Upper lobe of left lung (tissue), 6 donors: ENCODE measurements around the gene CARD11. TPM values are rescaled to one million over a fixed set of nuclear protein-coding genes. Genes with fewer than 3 reads are reported as not detected.
A peak's percentile ranks its signal among the peaks of the same experiment; 100 is the strongest.

Experiments
- ATAC-seq, 2 donors: fragments of 200-7000 bp; cut with Tn5 transposase; one replicate each; pipeline ENCODE4 v1.9.1; 2022; ENCODE audit warnings: mild to moderate bottlenecking in 2 of 2, moderate library complexity in 2 of 2; ENCODE audit not compliant: low FRiP score in 2 of 2
- DNase-seq, 2 donors: peaks; one replicate each; pipeline ENCODE4 v3.0.0-alpha.2; 2019 to 2020
- H3K27ac ChIP-seq, 4 donors: fragments of 200-600 bp; sonication (generic); one replicate each; pipeline ENCODE4 v1.5.1; 2016 to 2019
- H3K27me3 ChIP-seq, 4 donors: fragments of 200-600 bp; sonication (generic); one replicate each; pipeline ENCODE4 v1.5.1; 2017 to 2019
- H3K36me3 ChIP-seq, 4 donors: fragments of 200-600 bp; sonication (generic); one replicate each; pipeline ENCODE4 v1.5.1; 2016 to 2019
- H3K4me1 ChIP-seq, 4 donors: fragments of 200-600 bp; sonication (generic); one replicate each; pipeline ENCODE4 v1.5.1; 2018 to 2019
- H3K4me3 ChIP-seq, 4 donors: fragments of 200-600 bp; sonication (generic); one replicate each; pipeline ENCODE4 v1.5.1; 2017 to 2019; ENCODE audit warnings: mild to moderate bottlenecking in 2 of 4, moderate library complexity in 1 of 4
- H3K9me3 ChIP-seq, 4 donors: fragments of 200-600 bp; sonication (generic); one replicate each; pipeline ENCODE4 v1.5.1; 2018 to 2019
- EP300 ChIP-seq, 4 donors: sonication (generic); formaldehyde crosslinking; IDR thresholded peaks; one replicate each; pipeline ENCODE4 v1.5.1; 2017; ENCODE audit warnings: antibody characterized with exemption in 4 of 4, control low read depth in 2 of 4
- POLR2A ChIP-seq, 4 donors: fragments of 450-650 bp; IDR thresholded peaks; one replicate each; pipeline ENCODE4 v1.5.1; 2016 to 2017; ENCODE audit warnings: antibody characterized with exemption in 4 of 4, mild to moderate bottlenecking in 2 of 4
- POLR2AphosphoS5 ChIP-seq, 2 donors: sonication (generic); formaldehyde crosslinking; IDR thresholded peaks; one replicate each; pipeline ENCODE4 v1.5.1; 2017; ENCODE audit warnings: antibody characterized with exemption in 2 of 2
- WGBS, 2 donors: methylation state at CpG; one replicate each; pipeline ENCODE4 v1.1.5; 2017 to 2018; 5-methylcytosine and 5-hydroxymethylcytosine counted together
- total RNA-seq, 6 donors: library from RNA; depleted of rRNA in 4 of 6; stranded (reverse); fragments of >200 nt in 4 of 6; gene quantifications; one replicate each; pipeline versions ENCODE4 v1.1.0 to v1.2.1, GENCODE V29; 2016 to 2021
- TF ChIP-seq, protein P1 (sequence below), 6 experiments: fragments of 450-650 bp in 4 of 6; fragments of 200-600 bp in 2 of 6; sonication (generic) in 2 of 6; IDR thresholded peaks; one replicate each; pipeline ENCODE4 v1.5.1; 2016 to 2019; ENCODE audit warnings: antibody characterized with exemption in 6 of 6
- donor health status: DM: no; HTN: no; CAD: no; lungs with moderate emphysema.
- donor health status: DM: no; HTN: yes; CAD: no; lungs with severe emphysema.

Gene CARD11
- total RNA-seq, 6 donors from 2014 or later, result 2.8 to 16.8 (median 6.8) TPM

DNA sequence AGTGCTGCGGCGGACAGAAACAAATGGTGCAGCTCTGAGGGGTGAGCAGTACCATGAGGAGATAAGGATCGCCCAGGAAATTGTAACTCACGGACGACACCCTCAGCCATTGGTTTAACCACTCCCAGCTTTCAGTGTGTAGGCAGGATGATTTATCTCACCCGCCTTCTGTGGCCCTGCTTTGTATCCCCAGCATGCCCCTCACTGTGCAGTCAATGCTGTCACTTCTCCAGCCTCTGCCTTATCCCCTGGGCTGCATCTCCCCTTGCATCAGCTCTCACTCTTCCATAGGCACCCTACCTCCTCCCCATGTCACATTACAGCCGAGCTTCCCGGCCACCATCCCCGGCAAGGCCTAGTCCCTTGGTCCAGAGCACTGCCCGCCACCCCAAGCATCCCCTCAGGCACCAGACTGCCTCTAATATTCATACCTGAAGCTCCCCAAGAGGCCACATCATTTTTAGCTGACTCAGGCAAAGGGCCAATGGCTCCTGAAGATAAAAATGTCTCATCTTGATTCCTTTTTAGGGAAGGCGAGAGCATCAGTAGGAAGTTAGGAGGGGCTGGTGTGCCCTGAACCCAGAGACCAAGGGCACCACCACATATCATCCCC, 77.1 kb downstream of the CARD11 start:
- DNase-seq (peak; percentile 9 to 29), ATAC-seq (no peak)
- Histone ChIP-seq H3K9me3 (peaks cover 4 to 16% (median 10%) of the 10 kb centered on the region in 4 donors), H3K27ac (no peak overlapping the region), H3K36me3 (no peaks in the 10 kb centered on the region), H3K4me3 (no peak overlapping the region), H3K4me1 (no peaks in the 10 kb centered on the region), H3K27me3 (no peaks in the 10 kb centered on the region)
- TF ChIP-seq POLR2AphosphoS5 (IDR thresholded peaks at IDR 0.05) (no peak), EP300 (IDR thresholded peaks at IDR 0.05) (no peak), POLR2A (IDR thresholded peaks at IDR 0.05) (no peak)
- TF ChIP-seq, protein P1, sequence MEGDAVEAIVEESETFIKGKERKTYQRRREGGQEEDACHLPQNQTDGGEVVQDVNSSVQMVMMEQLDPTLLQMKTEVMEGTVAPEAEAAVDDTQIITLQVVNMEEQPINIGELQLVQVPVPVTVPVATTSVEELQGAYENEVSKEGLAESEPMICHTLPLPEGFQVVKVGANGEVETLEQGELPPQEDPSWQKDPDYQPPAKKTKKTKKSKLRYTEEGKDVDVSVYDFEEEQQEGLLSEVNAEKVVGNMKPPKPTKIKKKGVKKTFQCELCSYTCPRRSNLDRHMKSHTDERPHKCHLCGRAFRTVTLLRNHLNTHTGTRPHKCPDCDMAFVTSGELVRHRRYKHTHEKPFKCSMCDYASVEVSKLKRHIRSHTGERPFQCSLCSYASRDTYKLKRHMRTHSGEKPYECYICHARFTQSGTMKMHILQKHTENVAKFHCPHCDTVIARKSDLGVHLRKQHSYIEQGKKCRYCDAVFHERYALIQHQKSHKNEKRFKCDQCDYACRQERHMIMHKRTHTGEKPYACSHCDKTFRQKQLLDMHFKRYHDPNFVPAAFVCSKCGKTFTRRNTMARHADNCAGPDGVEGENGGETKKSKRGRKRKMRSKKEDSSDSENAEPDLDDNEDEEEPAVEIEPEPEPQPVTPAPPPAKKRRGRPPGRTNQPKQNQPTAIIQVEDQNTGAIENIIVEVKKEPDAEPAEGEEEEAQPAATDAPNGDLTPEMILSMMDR (IDR thresholded peaks at IDR 0.05), result no peak
- 88 to 90% methylated on average over 11 of the region's 11 CpGs for WGBS, 2 donors

DNA sequence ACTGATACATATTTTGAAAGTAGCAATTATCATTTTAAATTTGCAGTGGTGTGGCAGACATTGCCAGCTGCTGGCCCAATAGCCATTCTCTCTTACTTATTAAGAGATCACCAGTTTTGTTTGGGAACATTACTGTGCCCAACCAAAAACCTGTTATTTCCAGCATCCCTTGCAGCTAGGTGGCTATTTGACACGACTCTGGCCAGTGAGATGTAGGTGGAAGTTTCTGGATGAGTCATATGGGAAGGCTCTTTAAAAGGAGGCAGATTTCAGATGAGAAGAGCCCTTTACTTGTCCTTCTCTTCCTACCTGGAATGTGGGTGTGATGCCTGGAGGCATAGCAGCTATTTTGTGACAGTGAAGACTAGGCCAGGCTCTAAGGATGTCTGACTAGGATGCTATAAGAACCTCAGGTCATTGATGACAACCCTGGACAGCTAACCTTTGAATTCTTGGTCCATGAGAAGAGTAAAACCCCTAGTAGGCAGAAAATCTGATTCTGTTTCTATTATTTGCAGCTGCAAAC, 77.9 kb downstream of the CARD11 start:
- no peak for ATAC-seq
- Histone ChIP-seq H3K27me3 (no peaks in the 10 kb centered on the region), H3K36me3 (no peaks in the 10 kb centered on the region), H3K4me1 (no peaks in the 10 kb centered on the region), H3K4me3 (no peak overlapping the region), H3K9me3 (peaks cover 4 to 16% (median 10%) of the 10 kb centered on the region in 4 donors), H3K27ac (no peak overlapping the region)
- no peak for DNase-seq
- WGBS, 2 donors, result 81 to 100% methylated on average over 1 of the region's 1 CpG
- TF ChIP-seq POLR2A (IDR thresholded peaks at IDR 0.05) (no peak), EP300 (IDR thresholded peaks at IDR 0.05) (no peak), POLR2AphosphoS5 (IDR thresholded peaks at IDR 0.05) (no peak)
- TF ChIP-seq, protein P1 (IDR thresholded peaks at IDR 0.05), result no peak

DNA sequence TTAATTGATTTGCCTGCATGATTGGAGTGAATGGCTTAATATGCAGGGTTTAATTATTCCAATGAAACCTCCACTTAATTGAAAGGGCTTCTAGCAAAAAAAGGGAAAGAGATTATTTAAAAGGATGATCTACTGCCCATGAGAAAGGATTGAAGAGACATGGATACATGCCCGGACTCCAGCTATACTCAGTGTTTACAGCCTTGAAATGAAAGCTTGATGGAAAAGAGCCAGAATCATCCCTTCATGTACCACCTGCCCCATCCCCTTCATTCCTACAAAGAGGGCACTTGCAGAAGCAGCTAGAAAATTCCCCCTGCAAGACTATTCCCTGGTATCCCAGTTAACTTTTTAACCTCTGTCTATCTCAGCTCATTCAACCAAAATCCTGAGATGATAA, 78.4 kb downstream of the CARD11 start:
- no peak for DNase-seq
- peaks cover 4 to 16% (median 10%) of the 10 kb centered on the region in 4 donors for H3K9me3 ChIP-seq
- no peak for ATAC-seq
- no peaks in the 10 kb centered on the region for H3K27me3 ChIP-seq
- WGBS, 2 donors, result 83 to 93% methylated on average over 1 of the region's 1 CpG
- no peak overlapping the region for H3K27ac ChIP-seq
- H3K4me3 ChIP-seq, result no peak overlapping the region
- no peaks in the 10 kb centered on the region for H3K36me3 ChIP-seq
- no peaks in the 10 kb centered on the region for H3K4me1 ChIP-seq
- no peak for TF ChIP-seq POLR2A (IDR thresholded peaks at IDR 0.05)

DNA sequence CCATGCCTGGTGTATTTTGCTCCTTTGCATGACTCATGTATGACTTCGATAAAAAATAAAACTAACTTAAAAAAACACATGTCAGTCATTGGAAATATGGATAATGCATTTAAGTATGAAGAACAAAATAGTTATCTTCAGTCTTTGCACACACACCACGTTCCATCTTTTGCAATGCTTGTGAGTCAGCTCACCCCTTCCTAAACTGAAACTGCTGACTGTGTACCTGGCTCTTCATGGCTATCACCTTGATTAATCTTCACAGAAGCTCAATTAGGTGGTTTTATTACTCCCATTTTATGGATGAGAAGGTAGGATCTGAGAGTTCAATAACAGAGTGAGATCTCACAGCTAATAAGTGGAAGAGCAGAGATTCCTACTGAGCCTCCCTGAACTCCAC, 79.5 kb downstream of the CARD11 start:
- H3K9me3 ChIP-seq, result peaks cover 4 to 16% (median 10%) of the 10 kb centered on the region in 4 donors
- no peaks in the 10 kb centered on the region for H3K27me3 ChIP-seq
- ATAC-seq (no peak), DNase-seq (no peak)
- WGBS, 2 donors, result 80 to 86% methylated on average over 2 of the region's 2 CpGs
- H3K4me3 ChIP-seq, result no peak overlapping the region
- no peaks in the 10 kb centered on the region for H3K4me1 ChIP-seq
- TF ChIP-seq, protein P1 (IDR thresholded peaks at IDR 0.05), result no peak
- no peak for TF ChIP-seq EP300 (IDR thresholded peaks at IDR 0.05)
- no peak for TF ChIP-seq POLR2AphosphoS5 (IDR thresholded peaks at IDR 0.05)
- no peak for TF ChIP-seq POLR2A (IDR thresholded peaks at IDR 0.05)
- no peaks in the 10 kb centered on the region for H3K36me3 ChIP-seq
- H3K27ac ChIP-seq, result no peak overlapping the region

DNA sequence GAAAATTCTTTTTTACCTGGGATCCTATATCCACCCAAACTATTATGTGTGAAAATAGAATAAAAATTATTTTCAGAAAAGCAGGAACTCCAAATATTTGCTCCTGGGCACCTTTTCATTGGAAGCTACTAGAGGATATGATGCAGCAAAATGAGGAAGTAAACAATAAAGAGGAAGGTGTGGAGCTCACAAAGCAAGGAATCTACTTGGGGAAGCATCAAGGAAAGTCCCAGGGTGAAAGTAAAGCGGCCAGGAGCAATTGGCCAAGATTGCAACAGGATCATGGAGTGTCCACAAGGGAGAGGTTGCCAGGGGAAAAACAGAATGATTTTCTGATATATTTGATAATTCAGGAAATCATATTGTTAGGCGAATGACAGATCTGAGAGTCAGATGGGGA, 80.8 kb downstream of the CARD11 start:
- TF ChIP-seq EP300 (IDR thresholded peaks at IDR 0.05) (no peak), POLR2A (IDR thresholded peaks at IDR 0.05) (no peak), POLR2AphosphoS5 (IDR thresholded peaks at IDR 0.05) (no peak)
- TF ChIP-seq, protein P1 (IDR thresholded peaks at IDR 0.05), result no peak
- H3K27ac ChIP-seq, result no peak overlapping the region
- H3K27me3 ChIP-seq, result no peaks in the 10 kb centered on the region
- ATAC-seq, result no peak
- H3K36me3 ChIP-seq, result no peaks in the 10 kb centered on the region
- H3K4me1 ChIP-seq, result no peaks in the 10 kb centered on the region
- DNase-seq, result peak in 1 of 2 donors; percentile 11
- no peak overlapping the region for H3K4me3 ChIP-seq
- peaks cover 4 to 16% (median 10%) of the 10 kb centered on the region in 4 donors for H3K9me3 ChIP-seq
- 68 to 74% methylated on average over 2 of the region's 2 CpGs for WGBS, 2 donors
